ENCODE data around the gene DTNA. TPM values are rescaled to one million over a fixed set of nuclear protein-coding genes. Genes with fewer than 3 reads are reported as not detected.

DTNA gene
- total RNA-seq, 1 donor from 2014 or later, result 7.1 TPM

DNA sequence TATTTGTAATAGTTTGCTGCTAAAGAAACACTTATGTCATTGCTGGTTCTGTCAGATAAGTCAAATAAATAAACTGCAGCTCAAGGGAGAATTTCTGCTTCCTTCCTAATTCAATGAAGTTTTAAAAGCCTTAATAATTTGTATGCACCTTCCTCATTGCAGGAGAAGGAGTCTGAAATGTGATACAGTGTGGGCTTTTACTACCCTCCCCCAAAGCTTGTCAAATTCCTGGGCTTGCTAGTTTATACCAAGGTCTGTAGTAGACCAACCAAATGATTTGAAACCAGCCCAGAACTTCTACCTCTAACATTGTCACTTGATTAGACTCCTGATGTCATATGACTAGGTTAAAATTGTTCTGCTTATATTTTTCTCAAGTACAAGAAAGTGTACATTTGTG, 131.8 kb downstream of the DTNA start:
- DNase-seq (ENCODE audit: extremely low spot score, unreplicated experiment), result no peak
- H3K9me3 Mint-ChIP-seq (ENCODE audit: unreplicated experiment), result peaks cover 1% of the 10 kb centered on the region
- H3K27me3 Mint-ChIP-seq (ENCODE audit: unreplicated experiment), result no peaks in the 10 kb centered on the region
- peaks cover 4% of the 10 kb centered on the region for H3K4me1 Mint-ChIP-seq (ENCODE audit: unreplicated experiment)
- no peaks in the 10 kb centered on the region for H3K36me3 Mint-ChIP-seq (ENCODE audit: unreplicated experiment)
- TF ChIP-seq, protein P1, sequence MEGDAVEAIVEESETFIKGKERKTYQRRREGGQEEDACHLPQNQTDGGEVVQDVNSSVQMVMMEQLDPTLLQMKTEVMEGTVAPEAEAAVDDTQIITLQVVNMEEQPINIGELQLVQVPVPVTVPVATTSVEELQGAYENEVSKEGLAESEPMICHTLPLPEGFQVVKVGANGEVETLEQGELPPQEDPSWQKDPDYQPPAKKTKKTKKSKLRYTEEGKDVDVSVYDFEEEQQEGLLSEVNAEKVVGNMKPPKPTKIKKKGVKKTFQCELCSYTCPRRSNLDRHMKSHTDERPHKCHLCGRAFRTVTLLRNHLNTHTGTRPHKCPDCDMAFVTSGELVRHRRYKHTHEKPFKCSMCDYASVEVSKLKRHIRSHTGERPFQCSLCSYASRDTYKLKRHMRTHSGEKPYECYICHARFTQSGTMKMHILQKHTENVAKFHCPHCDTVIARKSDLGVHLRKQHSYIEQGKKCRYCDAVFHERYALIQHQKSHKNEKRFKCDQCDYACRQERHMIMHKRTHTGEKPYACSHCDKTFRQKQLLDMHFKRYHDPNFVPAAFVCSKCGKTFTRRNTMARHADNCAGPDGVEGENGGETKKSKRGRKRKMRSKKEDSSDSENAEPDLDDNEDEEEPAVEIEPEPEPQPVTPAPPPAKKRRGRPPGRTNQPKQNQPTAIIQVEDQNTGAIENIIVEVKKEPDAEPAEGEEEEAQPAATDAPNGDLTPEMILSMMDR (IDR thresholded peaks at IDR 0.05), result no peak
- no peak overlapping the region for H3K27ac Mint-ChIP-seq (ENCODE audit: unreplicated experiment)
- H3K4me3 Mint-ChIP-seq (ENCODE audit: unreplicated experiment), result no peak overlapping the region

DNA sequence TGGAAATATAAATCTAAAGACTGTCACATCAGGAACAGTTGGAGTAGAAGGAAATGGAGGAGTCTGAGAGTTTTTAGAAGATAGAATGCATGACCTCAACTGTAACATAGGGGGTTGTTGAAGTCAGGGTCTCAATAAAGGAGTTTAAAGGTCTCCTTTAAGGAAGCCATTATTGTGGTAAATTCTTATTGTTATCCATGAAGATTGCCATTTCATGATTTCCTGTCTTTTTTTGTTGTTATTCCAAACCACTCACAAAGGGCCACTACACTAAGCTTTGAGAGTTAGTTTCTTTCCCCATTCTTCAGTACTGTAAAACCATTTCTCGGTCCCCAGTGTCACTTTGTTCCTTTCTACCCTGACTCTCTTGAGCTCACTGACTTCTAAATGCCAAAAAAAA, 134.0 kb downstream of the DTNA start:
- DNase-seq (ENCODE audit: extremely low spot score, unreplicated experiment), result no peak
- Mint-ChIP-seq H3K9me3 (ENCODE audit: unreplicated experiment) (peaks cover 3% of the 10 kb centered on the region), H3K36me3 (ENCODE audit: unreplicated experiment) (no peaks in the 10 kb centered on the region), H3K4me1 (ENCODE audit: unreplicated experiment) (peaks cover 6% of the 10 kb centered on the region), H3K27ac (ENCODE audit: unreplicated experiment) (no peak overlapping the region), H3K27me3 (ENCODE audit: unreplicated experiment) (no peaks in the 10 kb centered on the region), H3K4me3 (ENCODE audit: unreplicated experiment) (no peak overlapping the region)
- TF ChIP-seq, protein P1 (IDR thresholded peaks at IDR 0.05), result no peak

DNA sequence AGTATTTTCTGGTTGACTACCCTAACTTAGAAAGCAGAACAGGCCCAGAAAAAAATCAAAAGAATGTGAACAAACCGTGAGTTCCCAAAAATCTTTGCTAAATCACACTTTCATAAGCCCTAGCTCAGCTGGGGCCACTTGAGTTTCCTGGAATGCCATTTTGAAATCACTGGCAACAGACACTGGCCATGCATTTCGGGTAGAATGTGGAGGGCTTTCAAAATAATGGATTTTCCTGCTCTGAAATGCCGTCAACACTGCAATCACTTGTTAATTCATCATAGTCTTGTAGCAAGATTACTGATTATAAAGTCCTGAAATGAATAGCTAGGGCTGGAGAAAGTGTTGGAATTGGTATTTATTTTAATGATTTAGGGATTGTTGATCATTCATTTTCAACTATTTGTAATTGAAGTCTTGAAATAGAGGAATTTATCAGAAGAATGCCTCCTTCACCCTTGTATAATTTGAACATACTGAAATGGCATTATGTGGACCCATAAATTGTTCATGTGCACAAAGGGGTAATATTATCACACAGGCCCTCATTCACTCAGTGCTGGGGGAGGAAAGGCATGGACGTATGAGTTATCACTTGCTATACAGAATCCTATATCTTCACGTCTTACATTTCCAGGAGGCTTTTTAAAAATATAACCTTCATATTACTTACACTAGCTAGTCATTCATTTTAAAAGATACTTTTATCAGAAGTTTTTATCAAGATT, 134.8 kb downstream of the DTNA start:
- Mint-ChIP-seq H3K36me3 (ENCODE audit: unreplicated experiment) (no peaks in the 10 kb centered on the region), H3K4me1 (ENCODE audit: unreplicated experiment) (peaks cover 6% of the 10 kb centered on the region)

DNA sequence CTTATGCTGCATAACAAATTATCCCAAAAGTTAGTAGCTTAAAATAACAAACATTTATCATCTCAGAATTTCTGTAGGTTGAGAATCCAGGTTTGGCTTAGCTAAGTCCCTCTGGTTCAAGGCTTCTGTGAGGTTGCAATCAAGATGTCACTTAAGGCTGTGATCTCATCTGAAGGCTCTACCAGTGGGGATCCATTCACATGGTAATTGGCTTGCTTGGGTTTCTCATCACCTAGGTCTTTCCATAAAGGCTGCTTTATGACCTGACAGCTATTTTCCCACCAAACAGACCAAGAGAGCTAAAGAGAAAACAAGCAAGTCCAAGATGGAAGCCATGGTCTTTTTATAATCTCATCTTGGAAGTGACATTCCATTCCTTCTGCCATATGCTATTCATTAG, 137.3 kb downstream of the DTNA start:
- DNase-seq (ENCODE audit: extremely low spot score, unreplicated experiment), result no peak
- Mint-ChIP-seq H3K4me1 (ENCODE audit: unreplicated experiment) (peaks cover 6% of the 10 kb centered on the region), H3K36me3 (ENCODE audit: unreplicated experiment) (peaks cover 2% of the 10 kb centered on the region), H3K4me3 (ENCODE audit: unreplicated experiment) (no peak overlapping the region), H3K9me3 (ENCODE audit: unreplicated experiment) (peaks cover 3% of the 10 kb centered on the region), H3K27me3 (ENCODE audit: unreplicated experiment) (no peaks in the 10 kb centered on the region), H3K27ac (ENCODE audit: unreplicated experiment) (no peak overlapping the region)
- TF ChIP-seq, protein P1 (IDR thresholded peaks at IDR 0.05), result no peak

More for the DNA sequence above, 134.8 kb downstream of the DTNA start:
- TF ChIP-seq, protein P1 (IDR thresholded peaks at IDR 0.05), result no peak
- Mint-ChIP-seq H3K27ac (ENCODE audit: unreplicated experiment) (no peak overlapping the region), H3K27me3 (ENCODE audit: unreplicated experiment) (no peaks in the 10 kb centered on the region), H3K4me3 (ENCODE audit: unreplicated experiment) (no peak overlapping the region), H3K9me3 (ENCODE audit: unreplicated experiment) (peaks cover 3% of the 10 kb centered on the region)
- no peak for DNase-seq (ENCODE audit: extremely low spot score, unreplicated experiment)

DNA sequence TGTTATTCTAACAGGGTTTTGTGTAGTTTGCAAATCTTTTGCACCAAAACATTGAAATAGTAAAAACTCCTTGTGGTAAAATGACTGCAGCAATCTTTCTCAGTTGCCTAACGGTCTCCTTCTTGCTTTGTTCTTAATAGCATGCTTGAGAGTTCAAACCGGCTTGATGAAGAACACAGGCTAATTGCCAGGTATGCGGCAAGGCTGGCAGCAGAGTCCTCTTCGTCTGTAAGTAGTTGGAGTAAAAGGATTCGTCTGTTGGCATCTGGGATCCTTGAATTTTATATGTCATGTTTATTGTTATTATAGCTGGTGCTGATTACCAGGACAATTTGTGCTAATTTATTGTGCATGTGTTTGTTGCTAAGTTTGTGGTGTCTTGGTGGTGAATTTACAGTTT, 138.1 kb downstream of the DTNA start:
- H3K4me3 Mint-ChIP-seq (ENCODE audit: unreplicated experiment), result no peak overlapping the region
- no peak overlapping the region for H3K27ac Mint-ChIP-seq (ENCODE audit: unreplicated experiment)
- peaks cover 2% of the 10 kb centered on the region for H3K36me3 Mint-ChIP-seq (ENCODE audit: unreplicated experiment)
- peaks cover 6% of the 10 kb centered on the region for H3K4me1 Mint-ChIP-seq (ENCODE audit: unreplicated experiment)
- DNase-seq (ENCODE audit: extremely low spot score, unreplicated experiment), result no peak
- peaks cover 3% of the 10 kb centered on the region for H3K9me3 Mint-ChIP-seq (ENCODE audit: unreplicated experiment)
- no peaks in the 10 kb centered on the region for H3K27me3 Mint-ChIP-seq (ENCODE audit: unreplicated experiment)
- TF ChIP-seq, protein P1 (IDR thresholded peaks at IDR 0.05), result no peak
